ENCODE measurements around the gene PPP2R2D.

Gene PPP2R2D

GRCh38 chr10:131900350-131901152, at the start of gene PPP2R2D:
Gene PPP2R2D, plus strand, starts transcription at chr10:131901008. Its CDS starts 141 bp downstream, at chr10:131901149.
- TF ChIP-seq, protein P1, sequence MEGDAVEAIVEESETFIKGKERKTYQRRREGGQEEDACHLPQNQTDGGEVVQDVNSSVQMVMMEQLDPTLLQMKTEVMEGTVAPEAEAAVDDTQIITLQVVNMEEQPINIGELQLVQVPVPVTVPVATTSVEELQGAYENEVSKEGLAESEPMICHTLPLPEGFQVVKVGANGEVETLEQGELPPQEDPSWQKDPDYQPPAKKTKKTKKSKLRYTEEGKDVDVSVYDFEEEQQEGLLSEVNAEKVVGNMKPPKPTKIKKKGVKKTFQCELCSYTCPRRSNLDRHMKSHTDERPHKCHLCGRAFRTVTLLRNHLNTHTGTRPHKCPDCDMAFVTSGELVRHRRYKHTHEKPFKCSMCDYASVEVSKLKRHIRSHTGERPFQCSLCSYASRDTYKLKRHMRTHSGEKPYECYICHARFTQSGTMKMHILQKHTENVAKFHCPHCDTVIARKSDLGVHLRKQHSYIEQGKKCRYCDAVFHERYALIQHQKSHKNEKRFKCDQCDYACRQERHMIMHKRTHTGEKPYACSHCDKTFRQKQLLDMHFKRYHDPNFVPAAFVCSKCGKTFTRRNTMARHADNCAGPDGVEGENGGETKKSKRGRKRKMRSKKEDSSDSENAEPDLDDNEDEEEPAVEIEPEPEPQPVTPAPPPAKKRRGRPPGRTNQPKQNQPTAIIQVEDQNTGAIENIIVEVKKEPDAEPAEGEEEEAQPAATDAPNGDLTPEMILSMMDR (IDR thresholded peaks at IDR 0.05; ENCODE audit: insufficient read depth, low read depth, low read length, missing control alignments) = no peak
- peak within 1 kb of the TSS; percentile 77 for H3K4me3 ChIP-seq (ENCODE audit: low read depth, low read length)
- peak; percentile 95 for DNase-seq (ENCODE audit: low read depth)

GRCh38 chr10:131851346-131851745, 49.5 kb upstream of the PPP2R2D start:
- no peak for DNase-seq (ENCODE audit: low read depth)
- TF ChIP-seq, protein P1 (IDR thresholded peaks at IDR 0.05; ENCODE audit: insufficient read depth, low read depth, low read length, missing control alignments) = no peak

GRCh38 chr10:131852176-131852822, 48.5 kb upstream of the PPP2R2D start:
- no peak for DNase-seq (ENCODE audit: low read depth)
- no peak overlapping the region for H3K4me3 ChIP-seq (ENCODE audit: low read depth, low read length)
- TF ChIP-seq, protein P1 (IDR thresholded peaks at IDR 0.05; ENCODE audit: insufficient read depth, low read depth, low read length, missing control alignments) = no peak

More at GRCh38 chr10:131851346-131851745, 49.5 kb upstream of the PPP2R2D start:
- H3K4me3 ChIP-seq (ENCODE audit: low read depth, low read length) = no peak overlapping the region

GRCh38 chr10:131852823-131853609, 47.8 kb upstream of the PPP2R2D start:
- TF ChIP-seq, protein P1 (IDR thresholded peaks at IDR 0.05; ENCODE audit: insufficient read depth, low read depth, low read length, missing control alignments) = no peak
- no peak for DNase-seq (ENCODE audit: low read depth)
- H3K4me3 ChIP-seq (ENCODE audit: low read depth, low read length) = no peak overlapping the region

- TF ChIP-seq, protein P1 (IDR thresholded peaks at IDR 0.05; ENCODE audit: insufficient read depth, low read depth, low read length, missing control alignments) = no peak
- DNase-seq (ENCODE audit: low read depth) = no peak
- no peak overlapping the region for H3K4me3 ChIP-seq (ENCODE audit: low read depth, low read length)
These were observed 47.2 kb upstream of the PPP2R2D start for GRCh38 chr10:131853610-131853964.

- TF ChIP-seq, protein P1 (IDR thresholded peaks at IDR 0.05; ENCODE audit: insufficient read depth, low read depth, low read length, missing control alignments) = no peak
- DNase-seq (ENCODE audit: low read depth) = no peak
- no peak overlapping the region for H3K4me3 ChIP-seq (ENCODE audit: low read depth, low read length)
These were observed 46.1 kb upstream of the PPP2R2D start for GRCh38 chr10:131854579-131855335.

Measured in GM12865 (cell line).